Loucy (cell line): Measurements from ENCODE around the gene TUBB4B.

ENCODE experiments used
- CTCF ChIP-seq: fragments of 200-600 bp; sonication (generic); conservative IDR thresholded peaks from 2 replicates; pipeline ENCODE4 v1.5.1; 2014; ENCODE audit warnings: mild to moderate bottlenecking, antibody characterized with exemption, low read length
- EZH2phosphoT487 ChIP-seq: fragments of 200-600 bp; IDR thresholded peaks from 2 replicates; pipeline ENCODE4 v1.6.1; 2018; ENCODE audit warnings: antibody characterized with exemption, mild to moderate bottlenecking, moderate library complexity, borderline replicate concordance

GRCh38 chr9:137229903-137230704, 11.0 kb upstream of the TUBB4B start:
- TF ChIP-seq CTCF (no peak), EZH2phosphoT487 (no peak)
